HEK293 (cell line): Measurements from ENCODE around the gene COLQ.

ENCODE experiments used
- CTCF ChIA-PET: fragments of 350-600 bp; formaldehyde crosslinking; extraction: SDS; loops from one replicate; lab custom pipeline; 2021; ENCODE audit warnings: antibody characterized with exemption; lab: Yijun Ruan, JAX
- POLR2A ChIA-PET: fragments of 300-600 bp; formaldehyde crosslinking; extraction: SDS; loops from one replicate; lab custom pipeline; 2020; ENCODE audit warnings: antibody characterized with exemption, inconsistent platforms; lab: Yijun Ruan, JAX
- H3K27ac ChIP-seq: fragments of 200-500 bp; sonication (Bioruptor generic); 2 replicates; pipeline ENCODE4 v1.5.1; 2014; ENCODE audit warnings: low read depth, low read length, control low read depth, inconsistent platforms; ENCODE audit errors: extremely low read depth
- H3K36me3 ChIP-seq, 2 experiments: fragments of 200-500 bp in 1 of 2; sonication (Bioruptor generic) in 1 of 2; 1 replicate in 1 of 2; 2 replicates in 1 of 2; pipeline ENCODE4 v1.5.1; 2014 to 2017; ENCODE audit warnings: inconsistent platforms in 2 of 2, low read length in 2 of 2; ENCODE audit not compliant: control insufficient read depth in 2 of 2, insufficient read depth in 1 of 2
- H3K4me1 ChIP-seq: fragments of 200-500 bp; sonication (Bioruptor generic); 2 replicates; pipeline ENCODE4 v1.5.1; 2014; ENCODE audit warnings: mild to moderate bottlenecking, low read length, inconsistent platforms; ENCODE audit not compliant: control insufficient read depth, insufficient read depth
- H3K4me3 ChIP-seq: 2 replicates; pipeline ENCODE4 v1.5.1; 2011; ENCODE audit warnings: low read depth, mild to moderate bottlenecking, control low read depth, low read length, moderate library complexity
- H3K9me3 ChIP-seq: fragments of 200-500 bp; sonication (Bioruptor generic); 2 replicates; pipeline ENCODE4 v1.5.1; 2014; ENCODE audit warnings: low read depth, low read length, inconsistent platforms; ENCODE audit not compliant: control insufficient read depth, insufficient read depth
- GLIS1 ChIP-seq: fragments of 450-650 bp; formaldehyde crosslinking; IDR thresholded peaks from 2 replicates; pipeline ENCODE4 v1.5.1; 2016; ENCODE audit warnings: missing biosample characterization, missing genetic modification characterization
- KLF10 ChIP-seq: fragments of 450-650 bp; IDR thresholded peaks from 2 replicates; pipeline ENCODE4 v1.5.1; 2018; ENCODE audit warnings: missing biosample characterization, mild to moderate bottlenecking, missing genetic modification characterization
- SCRT2 ChIP-seq: fragments of 450-650 bp; formaldehyde crosslinking; IDR thresholded peaks from 2 replicates; pipeline ENCODE4 v1.5.1; 2016; ENCODE audit warnings: missing biosample characterization, missing genetic modification characterization
- TRIM28 ChIP-seq: IDR thresholded peaks from 2 replicates; pipeline ENCODE4 v1.6.1; 2011; ENCODE audit warnings: low read length, control low read depth, borderline replicate concordance
- ZBTB11 ChIP-seq: fragments of 450-650 bp; formaldehyde crosslinking; conservative IDR thresholded peaks from 2 replicates; pipeline ENCODE4 v1.5.1; 2016; ENCODE audit warnings: low read depth, missing biosample characterization, missing genetic modification characterization
- ZBTB44 ChIP-seq: fragments of 450-650 bp; IDR thresholded peaks from 2 replicates; pipeline ENCODE4 v1.5.1; 2018; ENCODE audit warnings: missing biosample characterization, mild to moderate bottlenecking, missing genetic modification characterization
- ZNF132 ChIP-seq: fragments of 450-650 bp; formaldehyde crosslinking; IDR thresholded peaks from 2 replicates; pipeline ENCODE4 v1.5.1; 2017; ENCODE audit warnings: missing biosample characterization, missing genetic modification characterization, borderline replicate concordance
- ZNF138 ChIP-seq: fragments of 450-650 bp; formaldehyde crosslinking; IDR thresholded peaks from 2 replicates; pipeline ENCODE4 v1.5.1; 2016; ENCODE audit warnings: missing biosample characterization, missing genetic modification characterization, borderline replicate concordance
- ZNF148 ChIP-seq: fragments of 450-650 bp; formaldehyde crosslinking; IDR thresholded peaks from 2 replicates; pipeline ENCODE4 v1.5.0; 2017; ENCODE audit warnings: missing biosample characterization, missing genetic modification characterization, borderline replicate concordance
- ZNF19 ChIP-seq: fragments of 450-650 bp; formaldehyde crosslinking; IDR thresholded peaks from 2 replicates; pipeline ENCODE4; 2016; ENCODE audit warnings: missing biosample characterization, missing genetic modification characterization, low read depth
- ZNF23 ChIP-seq: fragments of 450-650 bp; formaldehyde crosslinking; IDR thresholded peaks from 2 replicates; pipeline ENCODE4 v1.5.1; 2016; ENCODE audit warnings: missing biosample characterization, missing genetic modification characterization, borderline replicate concordance
- ZNF37A ChIP-seq: fragments of 450-650 bp; IDR thresholded peaks from 2 replicates; pipeline ENCODE4 v1.5.1; 2018; ENCODE audit warnings: missing biosample characterization, missing genetic modification characterization
- ZNF394 ChIP-seq: fragments of 450-650 bp; formaldehyde crosslinking; IDR thresholded peaks from 2 replicates; pipeline ENCODE4 v1.5.1; 2016; ENCODE audit warnings: missing biosample characterization, missing genetic modification characterization, mild to moderate bottlenecking, moderate library complexity, borderline replicate concordance
- ZNF426 ChIP-seq: fragments of 450-650 bp; formaldehyde crosslinking; IDR thresholded peaks from 2 replicates; pipeline ENCODE4 v1.5.1; 2017; ENCODE audit warnings: missing biosample characterization, missing genetic modification characterization, mild to moderate bottlenecking, inconsistent platforms, moderate library complexity
- ZNF513 ChIP-seq: fragments of 450-650 bp; IDR thresholded peaks from 2 replicates; pipeline ENCODE4 v1.5.1; 2018; ENCODE audit warnings: missing biosample characterization, missing genetic modification characterization
- ZNF514 ChIP-seq: fragments of 450-650 bp; formaldehyde crosslinking; IDR thresholded peaks from 2 replicates; pipeline ENCODE4 v1.5.1; 2016; ENCODE audit warnings: missing biosample characterization, missing genetic modification characterization
- ZNF529 ChIP-seq: fragments of 450-650 bp; formaldehyde crosslinking; IDR thresholded peaks from 2 replicates; pipeline ENCODE4 v1.5.1; 2017; ENCODE audit warnings: missing genetic modification characterization, missing biosample characterization; ENCODE audit not compliant: insufficient replicate concordance
- ZNF560 ChIP-seq: fragments of 450-650 bp; formaldehyde crosslinking; IDR thresholded peaks from 2 replicates; pipeline ENCODE4 v1.5.1; 2017; ENCODE audit warnings: missing biosample characterization, missing genetic modification characterization, borderline replicate concordance
- ZNF580 ChIP-seq: fragments of 450-650 bp; formaldehyde crosslinking; IDR thresholded peaks from 2 replicates; pipeline ENCODE4 v1.5.1; 2016; ENCODE audit warnings: missing biosample characterization, missing genetic modification characterization

The COLQ gene

GRCh38 chr3:15492847-15493360 lies 28.6 kb downstream of the COLQ start:
- TF ChIP-seq SCRT2: peak; percentile 55
- TF ChIP-seq ZNF513 (tag by site-specific recombination): no peak
- ChIA-PET CTCF (no interaction called here), POLR2A (interaction anchor here (1.1 kb wide), 1 partner anchor 14 kb away, joined by 4 read pairs; no protein-coding TSS in a partner anchor)
- H3K27ac ChIP-seq: no peak overlapping the region
- H3K9me3 ChIP-seq: no peaks in the 10 kb centered on the region
- H3K4me1 ChIP-seq: peaks cover 5% of the 10 kb centered on the region; the same call in 1 of the 2 replicates
- H3K4me3 ChIP-seq: no peak overlapping the region
- H3K36me3 ChIP-seq: no peaks in the 10 kb centered on the region

- ChIA-PET CTCF (no interaction called here), POLR2A (no interaction called here)
- Histone ChIP-seq H3K4me1 (peaks cover 5% of the 10 kb centered on the region; the same call in 1 of the 2 replicates), H3K9me3 (no peaks in the 10 kb centered on the region), H3K36me3 (no peaks in the 10 kb centered on the region), H3K4me3 (no peak overlapping the region), H3K27ac (no peak overlapping the region)
- TF ChIP-seq ZNF394 (tag by site-specific recombination): no peak
Measured at GRCh38 chr3:15491143-15491542, 30.4 kb downstream of the COLQ start.

GRCh38 chr3:15490158-15490557 lies 31.3 kb downstream of the COLQ start:
- POLR2A ChIA-PET: no interaction called here
- H3K4me3 ChIP-seq: no peak overlapping the region
- CTCF ChIA-PET: no interaction called here
- no peak overlapping the region for H3K27ac ChIP-seq
- no peaks in the 10 kb centered on the region for H3K4me1 ChIP-seq
- H3K36me3 ChIP-seq: no peaks in the 10 kb centered on the region
- TF ChIP-seq ZNF560 (tag by site-specific recombination) (no peak), ZNF580 (no peak), ZNF37A (no peak), ZNF23 (no peak), TRIM28 (no peak), ZNF426 (tag by site-specific recombination) (no peak), ZNF529 (tag by site-specific recombination) (no peak), ZNF148 (no peak), ZBTB44 (tag by site-specific recombination) (no peak), GLIS1 (no peak), ZBTB11 (no peak), ZNF514 (no peak), KLF10 (tag by site-specific recombination) (no peak), ZNF132 (no peak), ZNF19 (no peak), ZNF138 (tag by site-specific recombination) (no peak)
- TF ChIP-seq, all 188 proteins: peak for 0
- no peaks in the 10 kb centered on the region for H3K9me3 ChIP-seq
